ENCODE results near the gene PRKAR2B.

PRKAR2B gene

DNA sequence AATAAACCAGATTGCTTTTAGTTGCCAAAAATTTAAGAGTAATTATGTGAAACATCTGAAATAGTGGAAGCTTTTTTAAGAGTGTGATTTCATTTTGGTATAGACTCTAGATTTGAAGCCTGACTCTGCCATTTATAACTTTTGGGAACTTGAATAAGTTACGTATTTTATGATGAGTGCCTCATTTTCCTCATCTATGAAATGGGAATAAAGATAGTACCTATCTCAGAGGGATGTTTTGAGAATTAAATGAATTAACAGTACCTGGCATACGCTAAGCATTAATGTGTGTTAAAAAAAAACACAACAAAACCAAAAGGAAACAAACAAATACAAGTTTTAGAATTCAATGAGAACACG lies 12.9 kb downstream of the PRKAR2B start:
- no peak overlapping the region for H3K9ac ChIP-seq
- no peaks in the 10 kb centered on the region for H3K9me3 ChIP-seq
- H3K4me1 ChIP-seq = no peaks in the 10 kb centered on the region
- no peak overlapping the region for H3K4me2 ChIP-seq
- no peaks in the 10 kb centered on the region for H3K36me3 ChIP-seq
- H3K27ac ChIP-seq = no peak overlapping the region
- no peaks in the 10 kb centered on the region for H4K20me1 ChIP-seq
- H3K4me3 ChIP-seq = no peak overlapping the region
- no peak for TF ChIP-seq Cebpa-rat (IDR thresholded peaks at IDR 0.05)
- no peaks in the 10 kb centered on the region for H3K27me3 ChIP-seq

DNA sequence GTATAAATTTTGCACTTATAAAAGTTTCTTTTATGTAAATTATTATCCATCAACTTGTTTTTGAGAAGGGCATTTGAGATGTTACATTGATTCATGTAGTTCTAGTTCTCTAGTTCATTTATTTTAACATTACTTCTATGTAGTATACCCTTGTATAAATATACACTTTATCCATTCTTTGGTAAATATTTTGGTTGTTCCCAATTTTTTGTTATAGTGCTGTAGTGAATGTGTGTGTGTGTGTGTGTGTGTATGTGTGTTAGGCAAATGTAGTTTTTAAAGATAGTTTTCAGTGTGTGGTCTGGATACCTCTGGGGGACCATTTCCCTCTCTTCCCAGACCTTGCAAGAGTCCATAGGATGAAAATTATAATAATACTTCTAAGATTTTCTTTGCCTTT lies 15.0 kb downstream of the PRKAR2B start:
- no peak overlapping the region for H3K4me3 ChIP-seq
- no peak overlapping the region for H3K27ac ChIP-seq
- H3K27me3 ChIP-seq = no peaks in the 10 kb centered on the region
- no peak overlapping the region for H3K4me2 ChIP-seq
- no peaks in the 10 kb centered on the region for H3K4me1 ChIP-seq
- no peak overlapping the region for H3K9ac ChIP-seq
- H3K9me3 ChIP-seq = no peaks in the 10 kb centered on the region
- H3K36me3 ChIP-seq = no peaks in the 10 kb centered on the region
- H4K20me1 ChIP-seq = no peaks in the 10 kb centered on the region
- TF ChIP-seq Cebpa-rat (IDR thresholded peaks at IDR 0.05) = no peak

DNA sequence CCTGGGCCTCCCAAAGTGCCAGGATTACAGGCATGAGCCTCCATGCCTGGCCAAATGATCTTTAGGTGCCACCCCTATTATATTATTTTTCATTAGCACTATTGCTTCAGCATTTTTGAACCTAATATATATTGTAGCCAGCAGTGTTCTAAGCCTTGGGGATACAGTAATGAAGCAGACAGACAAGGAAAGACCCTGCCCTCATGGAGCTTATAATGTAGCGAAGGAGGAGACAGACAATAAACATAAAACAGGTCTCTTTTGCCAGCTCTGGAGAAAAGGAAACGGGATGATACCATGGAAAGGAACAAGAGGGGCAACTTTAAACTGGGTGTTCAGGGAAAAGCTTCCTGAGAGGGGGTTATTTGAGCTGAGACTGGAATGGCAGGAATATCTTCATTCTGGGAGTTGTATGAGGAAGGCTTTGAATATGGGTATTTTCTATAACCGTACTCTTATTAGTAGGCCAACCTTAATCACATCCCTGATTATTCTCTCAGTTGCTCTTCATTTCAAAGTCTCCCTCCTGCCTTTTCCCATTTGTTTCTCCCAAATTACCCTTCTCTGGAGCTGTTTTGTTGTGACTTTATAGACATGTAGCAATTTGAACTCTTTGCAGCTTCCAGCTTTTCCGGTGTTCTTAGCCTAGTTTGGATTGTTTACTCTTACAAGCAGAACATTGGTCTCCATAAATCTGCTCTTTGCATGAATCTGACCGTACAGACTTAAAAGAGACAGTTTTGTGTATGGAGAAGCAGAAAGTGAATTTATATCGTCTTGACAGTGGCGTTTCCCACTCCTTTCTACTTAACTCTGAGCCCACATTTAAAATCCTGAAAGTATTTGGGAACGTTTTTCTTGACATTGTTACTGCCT lies 19.0 kb downstream of the PRKAR2B start:
- no peak overlapping the region for H3K27ac ChIP-seq
- H3K4me1 ChIP-seq = no peaks in the 10 kb centered on the region
- no peaks in the 10 kb centered on the region for H4K20me1 ChIP-seq
- H3K4me3 ChIP-seq = no peak overlapping the region
- no peak for TF ChIP-seq Cebpa-rat (IDR thresholded peaks at IDR 0.05)
- no peaks in the 10 kb centered on the region for H3K27me3 ChIP-seq
- H3K4me2 ChIP-seq = no peak overlapping the region
- H3K9me3 ChIP-seq = no peaks in the 10 kb centered on the region
- H3K9ac ChIP-seq = no peak overlapping the region
- no peaks in the 10 kb centered on the region for H3K36me3 ChIP-seq

DNA sequence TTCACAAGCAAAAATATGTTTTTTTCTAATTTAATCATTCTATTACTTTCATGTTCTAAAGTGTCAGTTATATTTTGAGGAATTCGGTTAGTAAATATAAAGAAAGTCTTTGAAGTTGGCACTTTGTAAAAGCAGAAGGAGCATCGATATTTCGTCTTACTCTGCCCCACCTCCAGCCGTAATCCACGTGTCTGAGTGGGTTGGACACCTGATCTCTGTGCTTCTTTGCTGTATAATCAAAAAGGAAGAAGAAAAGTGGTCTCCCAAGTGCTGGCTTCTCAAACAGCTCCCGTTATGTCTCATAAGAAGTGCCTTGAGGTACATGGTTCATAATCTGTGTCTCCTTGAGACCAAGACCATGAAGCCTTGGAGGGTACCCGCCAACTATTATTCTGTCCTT lies 19.8 kb downstream of the PRKAR2B start:
- Histone ChIP-seq H3K4me3 (no peak overlapping the region), H4K20me1 (no peaks in the 10 kb centered on the region), H3K9me3 (no peaks in the 10 kb centered on the region), H3K9ac (no peak overlapping the region), H3K36me3 (no peaks in the 10 kb centered on the region), H3K27ac (no peak overlapping the region), H3K27me3 (no peaks in the 10 kb centered on the region), H3K4me2 (no peak overlapping the region), H3K4me1 (no peaks in the 10 kb centered on the region)
- TF ChIP-seq Cebpa-rat (IDR thresholded peaks at IDR 0.05) = no peak

DNA sequence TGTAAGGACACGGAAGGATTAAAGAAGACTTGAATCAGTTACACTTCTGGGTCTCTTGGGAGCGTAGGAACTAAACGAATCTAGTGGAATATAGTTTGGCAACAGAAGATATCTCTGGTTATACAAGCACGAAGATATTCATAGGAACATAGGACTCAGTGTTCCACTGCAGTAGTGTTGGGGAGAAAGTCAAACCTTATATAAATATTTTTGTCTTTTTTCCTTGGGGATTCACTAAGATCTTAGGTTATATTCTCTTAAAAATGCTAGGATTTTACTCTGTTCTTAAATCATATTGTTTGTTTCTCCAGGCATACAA lies 21.4 kb downstream of the PRKAR2B start:
- Histone ChIP-seq H3K27me3 (no peaks in the 10 kb centered on the region), H3K4me2 (no peak overlapping the region), H3K36me3 (no peaks in the 10 kb centered on the region), H3K4me1 (no peaks in the 10 kb centered on the region), H4K20me1 (no peaks in the 10 kb centered on the region), H3K9me3 (no peaks in the 10 kb centered on the region), H3K27ac (no peak overlapping the region), H3K4me3 (no peak overlapping the region), H3K9ac (no peak overlapping the region)
- no peak for TF ChIP-seq Cebpa-rat (IDR thresholded peaks at IDR 0.05)

DNA sequence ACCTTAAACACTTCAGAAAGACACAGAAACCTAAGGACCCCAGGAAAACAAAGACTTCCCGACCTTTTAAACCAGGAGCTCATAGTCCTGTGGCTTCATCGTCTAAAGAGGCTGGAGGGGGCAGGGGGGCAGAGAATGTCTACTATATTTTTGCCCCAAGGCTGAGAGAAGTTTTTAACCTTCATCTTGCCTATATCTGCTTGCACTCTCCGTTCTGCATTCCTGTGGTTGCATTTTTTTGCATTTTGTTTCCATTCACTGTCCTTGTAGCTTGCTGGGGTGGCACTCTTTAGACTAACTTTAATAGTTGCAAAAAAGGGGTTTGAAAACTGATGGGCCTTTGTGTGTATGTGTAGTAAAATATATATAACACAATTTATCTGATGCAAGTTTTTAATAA lies 23.7 kb downstream of the PRKAR2B start:
- no peaks in the 10 kb centered on the region for H4K20me1 ChIP-seq
- no peak overlapping the region for H3K4me3 ChIP-seq
- no peak overlapping the region for H3K27ac ChIP-seq
- H3K4me2 ChIP-seq = no peak overlapping the region
- TF ChIP-seq Cebpa-rat (IDR thresholded peaks at IDR 0.05) = no peak
- no peak overlapping the region for H3K9ac ChIP-seq
- H3K9me3 ChIP-seq = no peaks in the 10 kb centered on the region
- H3K27me3 ChIP-seq = no peaks in the 10 kb centered on the region
- H3K4me1 ChIP-seq = no peaks in the 10 kb centered on the region
- H3K36me3 ChIP-seq = no peaks in the 10 kb centered on the region

DNA sequence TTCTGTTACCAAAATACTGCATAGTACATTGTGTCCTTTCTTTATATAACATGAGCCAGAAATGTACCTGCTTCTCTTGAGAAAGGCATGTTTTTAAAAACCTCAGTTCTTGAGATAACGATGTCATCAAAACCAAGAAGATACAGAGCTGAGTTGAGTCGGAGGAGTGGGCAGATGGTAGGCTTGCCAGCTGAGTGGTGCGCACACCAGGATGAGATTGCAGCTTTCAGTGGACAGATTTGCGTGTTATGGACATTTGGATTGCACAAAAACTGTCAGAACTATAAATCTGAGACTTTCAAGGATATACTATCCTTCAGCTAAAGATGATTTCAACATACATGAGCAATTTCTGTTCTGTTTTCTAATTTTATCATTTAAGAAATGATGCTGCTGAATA lies 25.0 kb downstream of the PRKAR2B start:
- no peak for TF ChIP-seq Cebpa-rat (IDR thresholded peaks at IDR 0.05)
- H4K20me1 ChIP-seq = no peaks in the 10 kb centered on the region
- H3K27ac ChIP-seq = no peak overlapping the region
- H3K4me1 ChIP-seq = no peaks in the 10 kb centered on the region
- H3K4me3 ChIP-seq = no peak overlapping the region
- no peak overlapping the region for H3K9ac ChIP-seq
- H3K27me3 ChIP-seq = no peaks in the 10 kb centered on the region
- no peak overlapping the region for H3K4me2 ChIP-seq
- no peaks in the 10 kb centered on the region for H3K36me3 ChIP-seq
- H3K9me3 ChIP-seq = no peaks in the 10 kb centered on the region

DNA sequence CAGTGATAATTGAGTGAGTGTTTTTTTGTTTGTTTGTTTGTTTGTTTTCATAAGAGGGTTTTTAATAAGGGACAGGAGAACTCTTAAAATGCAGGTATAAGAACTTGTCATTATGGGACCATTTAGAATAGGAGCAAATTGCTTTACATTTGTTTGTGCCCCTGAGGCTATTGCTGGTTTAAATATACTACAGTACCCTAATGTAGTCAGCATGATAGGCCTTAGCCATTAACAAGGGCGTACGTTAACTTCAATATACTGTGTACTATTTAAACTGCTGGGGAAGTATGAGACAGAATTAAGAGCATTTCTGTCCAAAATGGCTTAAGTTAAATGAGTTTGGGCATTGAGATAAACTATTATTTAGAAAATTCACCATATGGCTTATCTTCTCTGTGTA lies 26.2 kb downstream of the PRKAR2B start:
- Histone ChIP-seq H3K9me3 (no peaks in the 10 kb centered on the region), H3K27me3 (no peaks in the 10 kb centered on the region), H3K4me2 (no peak overlapping the region), H3K9ac (no peak overlapping the region), H4K20me1 (no peaks in the 10 kb centered on the region), H3K27ac (no peak overlapping the region), H3K4me3 (no peak overlapping the region), H3K4me1 (no peaks in the 10 kb centered on the region), H3K36me3 (no peaks in the 10 kb centered on the region)
- no peak for TF ChIP-seq Cebpa-rat (IDR thresholded peaks at IDR 0.05)

DNA sequence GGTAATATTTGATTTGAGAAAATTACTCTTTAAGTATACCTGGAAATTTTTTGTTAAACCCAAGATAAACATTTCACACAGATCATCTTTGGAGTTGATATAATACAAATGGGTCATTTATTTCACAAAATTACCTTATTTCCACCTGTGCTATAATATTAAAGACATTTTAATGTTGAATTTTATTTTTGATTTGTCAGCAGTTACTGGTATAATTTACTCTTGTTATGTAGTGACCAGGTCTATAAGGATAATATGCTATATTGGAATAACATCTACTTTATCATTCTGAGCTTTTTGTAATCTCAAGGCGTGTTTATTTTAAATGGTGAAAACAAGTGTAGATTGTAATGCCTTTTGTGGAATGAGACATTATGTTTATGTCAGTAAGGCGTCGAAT lies 26.6 kb downstream of the PRKAR2B start:
- no peak overlapping the region for H3K4me2 ChIP-seq
- no peak overlapping the region for H3K9ac ChIP-seq
- no peaks in the 10 kb centered on the region for H3K9me3 ChIP-seq
- no peak for TF ChIP-seq Cebpa-rat (IDR thresholded peaks at IDR 0.05)
- H4K20me1 ChIP-seq = no peaks in the 10 kb centered on the region
- no peaks in the 10 kb centered on the region for H3K4me1 ChIP-seq
- no peak overlapping the region for H3K4me3 ChIP-seq
- H3K27ac ChIP-seq = no peak overlapping the region
- H3K27me3 ChIP-seq = no peaks in the 10 kb centered on the region
- H3K36me3 ChIP-seq = no peaks in the 10 kb centered on the region

DNA sequence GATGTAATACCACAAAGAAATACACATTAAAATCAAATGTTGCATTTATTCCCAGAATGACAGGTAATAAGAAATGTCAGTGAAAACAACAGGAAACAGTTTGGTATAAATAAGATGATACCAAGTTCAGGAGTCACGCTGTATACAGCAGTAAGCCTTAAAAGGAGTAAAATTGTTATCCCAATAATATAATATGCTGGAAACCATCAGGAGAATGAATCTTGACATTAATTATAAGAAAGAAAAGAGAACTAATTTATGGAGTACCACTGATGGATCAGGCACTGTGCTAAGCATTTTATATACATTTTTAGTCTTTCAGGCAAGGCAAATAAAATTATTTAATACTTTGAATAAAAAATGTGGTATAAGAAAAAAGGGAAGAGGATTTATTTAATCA lies 27.6 kb downstream of the PRKAR2B start:
- Histone ChIP-seq H3K4me3 (no peak overlapping the region), H3K9me3 (no peaks in the 10 kb centered on the region), H3K27me3 (no peaks in the 10 kb centered on the region), H3K9ac (no peak overlapping the region), H3K27ac (no peak overlapping the region), H3K4me1 (no peaks in the 10 kb centered on the region), H3K4me2 (no peak overlapping the region), H3K36me3 (no peaks in the 10 kb centered on the region), H4K20me1 (no peaks in the 10 kb centered on the region)
- no peak for TF ChIP-seq Cebpa-rat (IDR thresholded peaks at IDR 0.05)
